ENCODE data around the gene ALLC. TPM values are rescaled to one million over a fixed set of nuclear protein-coding genes. Genes with fewer than 3 reads are reported as not detected.

ALLC gene
- total and polyA plus RNA-seq, 4 donors, result 0.09 to 1.4 (median 0.74) TPM

- Histone ChIP-seq H3K9me3 (ENCODE audit: control insufficient read depth in 4 of 4, low read length in 3 of 4) (no peaks in the 10 kb centered on the region), H3K4me3 (ENCODE audit: low read depth in 1 of 3, low read length in 3 of 3) (no peak overlapping the region), H3K27ac (ENCODE audit: low read depth in 1 of 2, low read length in 2 of 2) (no peak overlapping the region), H3K36me3 (ENCODE audit: control insufficient read depth in 4 of 4, insufficient read depth in 3 of 4, low read depth in 1 of 4, low read length in 3 of 4) (no peaks in the 10 kb centered on the region), H3K4me1 (ENCODE audit: control insufficient read depth in 4 of 4, insufficient read depth in 4 of 4, low read length in 3 of 4) (no peaks in the 10 kb centered on the region), H3K9ac (ENCODE audit: low read depth in 1 of 2, low read length in 2 of 2) (no peak overlapping the region), H3K27me3 (ENCODE audit: control insufficient read depth in 4 of 4, insufficient read depth in 4 of 4, low read length in 3 of 4) (no peaks in the 10 kb centered on the region)
- 88% methylated on average over 9 of the region's 9 CpGs for WGBS
- TF ChIP-seq EGR1 (IDR thresholded peaks at IDR 0.05; ENCODE audit: low read depth in 2 of 2) (no peak), NR2F2 (IDR thresholded peaks at IDR 0.05) (no peak), JUND (IDR thresholded peaks at IDR 0.05) (no peak), SP1 (IDR thresholded peaks at IDR 0.05) (no peak), REST (IDR thresholded peaks at IDR 0.05) (no peak), YY1 (IDR thresholded peaks at IDR 0.05) (no peak), HNF4A (conservative IDR thresholded peaks at IDR 0.05) (no peak), CTCF (IDR thresholded peaks at IDR 0.05; ENCODE audit: low read depth, low read length, missing input control) (no peak), ZBTB33 (IDR thresholded peaks at IDR 0.05) (no peak)
- DNase-seq (ENCODE audit: low spot score), result no peak
Observed at GRCh38 chr2:3674066-3674845, 16.3 kb downstream of the ALLC start.

- no peak for TF ChIP-seq YY1 (IDR thresholded peaks at IDR 0.05)
- H3K27ac ChIP-seq (ENCODE audit: low read depth in 1 of 2, low read length in 2 of 2), result no peak overlapping the region
- no peaks in the 10 kb centered on the region for H3K27me3 ChIP-seq (ENCODE audit: control insufficient read depth in 4 of 4, insufficient read depth in 4 of 4, low read length in 3 of 4)
- no peaks in the 10 kb centered on the region for H3K9me3 ChIP-seq (ENCODE audit: control insufficient read depth in 4 of 4, low read length in 3 of 4)
- no peaks in the 10 kb centered on the region for H3K36me3 ChIP-seq (ENCODE audit: control insufficient read depth in 4 of 4, insufficient read depth in 3 of 4, low read depth in 1 of 4, low read length in 3 of 4)
- DNase-seq (ENCODE audit: low spot score), result no peak
- H3K4me1 ChIP-seq (ENCODE audit: control insufficient read depth in 4 of 4, insufficient read depth in 4 of 4, low read length in 3 of 4), result no peaks in the 10 kb centered on the region
- H3K4me3 ChIP-seq (ENCODE audit: low read depth in 1 of 3, low read length in 3 of 3), result no peak overlapping the region
- no peak overlapping the region for H3K9ac ChIP-seq (ENCODE audit: low read depth in 1 of 2, low read length in 2 of 2)
- 94% methylated on average over 4 of the region's 4 CpGs for WGBS
Observed at GRCh38 chr2:3675687-3676086, 17.7 kb downstream of the ALLC start.

GRCh38 chr2:3677436-3677835 lies 19.4 kb downstream of the ALLC start:
- no peak overlapping the region for H3K9ac ChIP-seq (ENCODE audit: low read depth in 1 of 2, low read length in 2 of 2)
- DNase-seq (ENCODE audit: low spot score), result no peak
- no peaks in the 10 kb centered on the region for H3K27me3 ChIP-seq (ENCODE audit: control insufficient read depth in 4 of 4, insufficient read depth in 4 of 4, low read length in 3 of 4)
- no peaks in the 10 kb centered on the region for H3K9me3 ChIP-seq (ENCODE audit: control insufficient read depth in 4 of 4, low read length in 3 of 4)
- WGBS, result 88% methylated on average over 9 of the region's 9 CpGs
- H3K4me1 ChIP-seq (ENCODE audit: control insufficient read depth in 4 of 4, insufficient read depth in 4 of 4, low read length in 3 of 4), result no peaks in the 10 kb centered on the region
- H3K4me3 ChIP-seq (ENCODE audit: low read depth in 1 of 3, low read length in 3 of 3), result no peak overlapping the region
- no peak overlapping the region for H3K27ac ChIP-seq (ENCODE audit: low read depth in 1 of 2, low read length in 2 of 2)
- H3K36me3 ChIP-seq (ENCODE audit: control insufficient read depth in 4 of 4, insufficient read depth in 3 of 4, low read depth in 1 of 4, low read length in 3 of 4), result no peaks in the 10 kb centered on the region
- TF ChIP-seq SP1 (IDR thresholded peaks at IDR 0.05) (no peak), NR2F2 (IDR thresholded peaks at IDR 0.05) (no peak), EGR1 (IDR thresholded peaks at IDR 0.05; ENCODE audit: low read depth in 2 of 2) (no peak), JUND (IDR thresholded peaks at IDR 0.05) (no peak), FOXA1 (IDR thresholded peaks at IDR 0.05) (no peak), ZBTB33 (IDR thresholded peaks at IDR 0.05) (no peak), REST (IDR thresholded peaks at IDR 0.05) (no peak), TAF1 (conservative IDR thresholded peaks at IDR 0.05) (no peak), MAX (IDR thresholded peaks at IDR 0.05) (no peak)

Data from liver (tissue), 9 donors.